ENCODE measurements around the gene APOC1.

APOC1 gene

GRCh38 chr19:44900328-44901244 is 13.8 kb upstream of the APOC1 start:
- no peak for TF ChIP-seq TAF1 (IDR thresholded peaks at IDR 0.05; ENCODE audit: borderline replicate concordance, insufficient read depth, low read length)
- no peak for TF ChIP-seq REST (IDR thresholded peaks at IDR 0.05; ENCODE audit: insufficient read depth in 1 of 2, low read depth in 2 of 2, low read length in 2 of 2)
- TF ChIP-seq FOXP2 (optimal IDR thresholded peaks at IDR 0.05; ENCODE audit: borderline replicate concordance, extremely low read depth, extremely low read length, insufficient read depth), result no peak
- TF ChIP-seq POLR2AphosphoS5 (IDR thresholded peaks at IDR 0.05; ENCODE audit: low read depth, low read length), result no peak
- no peak for TF ChIP-seq SIN3A (IDR thresholded peaks at IDR 0.05; ENCODE audit: borderline replicate concordance, insufficient read depth, low read length)

DNA sequence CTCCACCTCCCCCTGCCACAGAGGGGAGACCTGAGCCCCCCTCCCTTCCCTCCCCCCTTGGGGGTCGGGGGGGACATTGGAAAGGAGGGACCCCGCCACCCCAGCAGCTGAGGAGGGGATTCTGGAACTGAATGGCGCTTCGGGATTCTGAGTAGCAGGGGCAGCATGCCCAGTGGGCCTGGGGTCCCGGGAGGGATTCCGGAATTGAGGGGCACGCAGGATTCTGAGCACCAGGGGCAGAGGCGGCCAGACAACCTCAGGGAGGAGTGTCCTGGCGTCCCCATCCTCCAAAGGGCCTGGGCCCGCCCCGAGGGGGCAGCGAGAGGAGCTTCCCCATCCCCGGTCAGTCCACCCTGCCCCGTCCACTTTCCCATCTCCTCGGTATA is 11.2 kb upstream of the APOC1 start:
- TF ChIP-seq REST (IDR thresholded peaks at IDR 0.05; ENCODE audit: insufficient read depth in 1 of 2, low read depth in 2 of 2, low read length in 2 of 2) (no peak), FOXP2 (optimal IDR thresholded peaks at IDR 0.05; ENCODE audit: borderline replicate concordance, extremely low read depth, extremely low read length, insufficient read depth) (no peak), POLR2AphosphoS5 (IDR thresholded peaks at IDR 0.05; ENCODE audit: low read depth, low read length) (no peak), TAF1 (IDR thresholded peaks at IDR 0.05; ENCODE audit: borderline replicate concordance, insufficient read depth, low read length) (no peak; the same call in 1 of the 2 replicates), SIN3A (IDR thresholded peaks at IDR 0.05; ENCODE audit: borderline replicate concordance, insufficient read depth, low read length) (no peak)

GRCh38 chr19:44903602-44904425 is 10.6 kb upstream of the APOC1 start:
- TF ChIP-seq REST (IDR thresholded peaks at IDR 0.05; ENCODE audit: insufficient read depth in 1 of 2, low read depth in 2 of 2, low read length in 2 of 2) (no peak), TAF1 (IDR thresholded peaks at IDR 0.05; ENCODE audit: borderline replicate concordance, insufficient read depth, low read length) (no peak), POLR2AphosphoS5 (IDR thresholded peaks at IDR 0.05; ENCODE audit: low read depth, low read length) (no peak; the same call in none of the 2 replicates), FOXP2 (optimal IDR thresholded peaks at IDR 0.05; ENCODE audit: borderline replicate concordance, extremely low read depth, extremely low read length, insufficient read depth) (no peak), SIN3A (IDR thresholded peaks at IDR 0.05; ENCODE audit: borderline replicate concordance, insufficient read depth, low read length) (no peak)

- TF ChIP-seq FOXP2 (optimal IDR thresholded peaks at IDR 0.05; ENCODE audit: borderline replicate concordance, extremely low read depth, extremely low read length, insufficient read depth) (no peak), SIN3A (IDR thresholded peaks at IDR 0.05; ENCODE audit: borderline replicate concordance, insufficient read depth, low read length) (no peak), REST (IDR thresholded peaks at IDR 0.05; ENCODE audit: insufficient read depth in 1 of 2, low read depth in 2 of 2, low read length in 2 of 2) (no peak), TAF1 (IDR thresholded peaks at IDR 0.05; ENCODE audit: borderline replicate concordance, insufficient read depth, low read length) (no peak), POLR2AphosphoS5 (IDR thresholded peaks at IDR 0.05; ENCODE audit: low read depth, low read length) (peak; percentile 68; the same call in 1 of the 2 replicates)
These were observed 9.9 kb upstream of the APOC1 start for GRCh38 chr19:44904426-44904994.

All from PFSK-1 (cell line).